Ramos (cell line): Measurements from ENCODE around the gene SLC27A2.

Source experiments
- in situ Hi-C: fragments of 300-500 bp; cut with MboI; formaldehyde crosslinking; loops from one replicate; pipeline ENCODE4 v1.14.3; 2022; ENCODE audit warnings: low sequenced_read_pairs; ENCODE audit not compliant: unreplicated experiment

SLC27A2 gene

GRCh38 chr15:50260969-50261496 is 79.0 kb downstream of the SLC27A2 start:
- in situ Hi-C loops, result no loop called here

- in situ Hi-C loops, result no loop called here
These were observed 80.0 kb downstream of the SLC27A2 start for GRCh38 chr15:50261981-50262380.

DNA sequence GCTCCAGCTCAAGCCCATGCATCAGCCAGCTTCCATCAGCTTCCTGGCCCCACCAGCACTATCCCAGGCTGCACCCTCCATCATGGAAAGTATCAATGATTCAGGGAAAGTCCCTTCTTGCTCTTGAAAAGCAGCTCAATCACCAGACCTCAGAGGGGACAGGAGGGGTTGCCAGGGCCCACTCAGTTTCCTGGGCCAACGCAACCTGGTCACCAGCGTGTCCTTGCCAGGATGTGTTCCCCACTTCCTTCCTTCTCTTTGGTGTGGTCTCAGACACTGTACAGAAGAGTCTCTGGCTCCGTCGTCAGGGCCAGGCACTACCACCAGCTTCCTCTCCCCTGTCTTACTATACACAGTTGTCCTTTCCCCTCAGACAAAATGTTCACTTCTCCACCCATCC is 80.5 kb downstream of the SLC27A2 start:
- in situ Hi-C loops, result no loop called here

DNA sequence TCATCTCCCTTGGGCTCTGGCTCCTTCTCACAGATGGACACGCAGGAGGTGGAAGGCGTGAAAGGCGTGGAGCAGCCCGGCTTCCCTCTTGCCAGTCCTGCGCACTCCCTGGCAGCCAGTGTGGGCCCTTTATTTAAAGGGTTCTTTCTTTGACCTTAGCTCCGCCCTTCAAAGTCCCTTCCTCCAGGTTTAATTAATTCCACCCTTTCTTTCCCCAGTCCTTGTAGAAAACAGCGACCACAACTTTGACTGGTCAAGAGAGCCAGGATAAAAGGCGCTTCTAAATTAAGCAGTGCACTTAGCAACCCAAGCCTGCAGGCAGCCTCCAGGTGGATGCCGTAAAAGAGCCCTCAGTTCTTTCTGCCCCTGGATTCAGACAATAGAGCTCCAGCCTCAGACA is 83.6 kb downstream of the SLC27A2 start, which contains the start of gene HDC:
Gene HDC (minus strand): TSS at position 107 of the 400 bp plus-strand sequence. CDS start 103 bp downstream, at position 4.
- in situ Hi-C loops, result no loop called here

- in situ Hi-C loops, result no loop called here
These were observed 85.6 kb downstream of the SLC27A2 start for GRCh38 chr15:50267577-50267976.

GRCh38 chr15:50275091-50275490 is 93.1 kb downstream of the SLC27A2 start:
- in situ Hi-C loops, result no loop called here

DNA sequence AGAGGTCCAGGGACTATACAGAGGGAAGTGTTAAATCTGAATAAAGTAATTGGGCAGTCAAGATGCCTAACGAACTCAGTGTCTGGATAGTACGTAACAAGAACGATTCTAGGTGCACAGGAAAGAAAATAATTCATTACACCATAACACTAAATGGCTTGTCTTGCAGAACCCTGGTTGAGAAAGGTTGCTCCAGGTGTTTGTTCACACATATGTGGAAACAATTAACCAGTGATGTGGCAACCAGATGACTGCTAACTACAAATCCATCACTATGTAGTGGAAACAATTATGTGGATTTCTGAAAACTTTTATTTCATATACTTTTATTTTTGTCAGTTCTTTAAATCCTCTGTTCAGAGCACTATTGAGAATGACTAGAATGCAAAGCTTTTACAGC is 93.9 kb downstream of the SLC27A2 start:
- in situ Hi-C loops, result no loop called here

DNA sequence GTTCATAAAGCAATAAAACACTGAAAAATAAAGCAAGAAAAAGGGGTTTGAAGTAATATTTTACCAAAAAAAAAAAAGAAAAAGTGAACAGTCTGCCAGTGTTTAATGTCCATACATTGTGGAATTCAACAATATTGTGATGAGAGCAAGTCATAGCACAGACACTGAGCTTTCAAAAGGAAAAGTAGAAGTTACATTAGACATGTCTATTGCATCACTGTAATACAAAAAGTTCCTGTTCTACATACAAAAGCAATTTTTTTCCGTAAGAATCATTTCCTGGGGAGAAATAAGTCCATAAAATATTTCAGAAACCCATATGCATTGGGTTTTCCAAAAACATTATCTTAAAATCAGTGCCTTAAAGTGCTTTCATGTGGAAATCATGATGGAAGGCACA is 95.4 kb downstream of the SLC27A2 start:
- in situ Hi-C loops, result no loop called here

DNA sequence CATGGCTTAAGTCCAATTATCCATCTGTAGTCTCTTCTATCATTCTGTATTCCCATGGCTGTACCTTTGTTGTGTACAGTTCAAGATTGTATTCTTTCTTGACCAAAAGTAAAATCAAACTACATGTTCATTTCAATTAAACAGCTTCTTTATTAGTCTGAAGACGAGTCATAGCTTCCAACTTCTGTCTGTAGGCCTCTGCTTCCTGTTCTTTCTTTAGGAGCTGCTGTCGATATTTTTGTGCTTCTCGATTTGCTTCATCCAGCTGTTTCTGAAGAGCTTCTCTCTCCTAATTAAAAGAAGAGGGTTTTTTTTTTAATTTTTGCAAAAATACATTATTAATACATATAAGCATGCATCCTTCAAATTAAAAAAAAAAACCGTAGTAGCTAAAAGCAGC is 96.5 kb downstream of the SLC27A2 start:
- in situ Hi-C loops, result no loop called here

DNA sequence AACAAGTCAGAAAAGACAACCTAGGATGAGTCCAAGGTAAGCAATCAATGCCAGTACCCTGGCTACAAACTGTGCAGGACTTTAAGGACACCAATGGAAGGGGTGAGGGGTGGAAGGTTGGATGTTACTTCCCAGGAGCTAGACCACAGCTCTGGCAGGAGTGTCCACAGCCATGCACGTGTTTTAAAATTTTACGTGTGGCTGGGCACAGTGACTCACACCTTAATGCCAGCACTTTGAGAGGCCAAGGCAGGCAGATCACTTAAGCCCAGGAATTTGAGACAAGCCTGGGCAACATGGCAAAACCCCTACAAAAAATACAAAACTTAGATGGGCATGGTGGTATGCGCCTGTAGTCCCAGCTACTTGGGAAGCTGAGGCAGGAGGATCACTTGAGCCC is 98.3 kb downstream of the SLC27A2 start:
- in situ Hi-C loops, result no loop called here

DNA sequence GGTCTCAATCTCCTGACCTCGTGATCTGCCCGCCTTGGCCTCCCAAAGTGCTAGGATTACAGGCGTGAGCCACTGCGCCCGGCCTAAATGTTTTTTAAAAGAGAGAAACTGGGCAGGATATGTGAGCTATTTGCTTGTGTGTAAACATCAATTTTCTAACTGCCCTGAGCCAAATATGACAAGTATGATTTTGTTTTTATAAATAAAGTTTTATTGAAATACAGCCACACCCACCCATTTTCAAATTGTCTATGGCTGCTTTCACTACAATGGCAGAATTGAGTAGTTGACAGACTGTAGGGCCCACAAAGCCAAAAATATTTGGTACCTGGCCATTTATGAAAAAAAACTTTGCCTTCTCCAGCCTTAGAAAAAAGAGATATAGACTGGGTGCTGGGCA is 99.4 kb downstream of the SLC27A2 start:
- in situ Hi-C loops, result no loop called here
